A549 treated with AZD2906 at 1 μM for 4 hours (cell line): ENCODE measurements around the gene ITPK1. TPM values are rescaled to one million over a fixed set of nuclear protein-coding genes. Genes with fewer than 3 reads are reported as not detected.

Experiments used
- total RNA-seq: library from RNA; stranded (reverse); fragments of 200-300 nt; extraction: Qiagen RNA extraction; gene quantifications from 5 replicates; pipeline ENCODE4 v1.2.3, GENCODE V29; 2022

Gene ITPK1
- total RNA-seq, result 50.1 to 63.0 TPM (median 61.0 TPM) in 5 replicates

DNA sequence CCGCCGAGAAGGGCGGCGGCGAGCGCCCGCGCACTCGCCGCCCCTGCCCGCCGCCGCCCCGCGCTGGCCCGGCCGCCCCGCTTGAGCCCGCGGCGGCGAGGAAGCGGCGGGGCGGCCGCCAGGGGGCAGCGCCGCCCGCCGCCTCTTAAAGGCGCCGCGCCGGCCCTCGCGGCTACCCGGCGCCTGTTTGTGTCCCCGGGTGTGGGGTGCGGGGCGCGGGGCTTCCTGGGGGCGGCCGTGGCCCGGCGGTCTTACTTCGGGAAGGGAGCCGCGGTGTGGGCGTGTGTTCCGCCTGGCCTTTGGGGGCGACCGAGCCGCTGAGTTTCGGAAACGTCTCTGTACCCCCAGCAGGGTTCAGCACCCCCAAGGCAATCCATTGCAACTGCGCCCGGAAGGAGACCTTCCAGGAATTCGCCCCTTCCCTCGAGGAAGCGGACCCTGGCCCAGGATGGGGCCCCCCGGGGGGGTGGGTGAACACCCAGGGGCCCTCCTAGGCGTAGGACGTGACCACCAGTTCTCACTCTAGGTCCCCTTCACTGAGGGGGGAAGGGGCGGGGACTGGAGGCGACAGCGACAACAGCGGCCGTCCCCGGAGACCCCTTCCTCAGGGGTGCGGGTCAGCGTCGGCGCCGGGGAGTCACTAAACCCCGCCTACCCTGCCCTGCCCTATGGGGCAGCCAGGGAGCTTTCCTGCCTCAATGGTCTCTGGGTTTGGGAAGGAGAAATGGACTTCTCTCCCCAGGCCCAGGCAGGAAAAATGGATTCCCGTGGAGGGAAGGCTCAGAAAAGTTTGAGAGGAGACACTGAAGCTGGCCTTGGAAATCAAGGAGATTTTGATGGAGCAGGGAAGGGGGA is at the start of gene ITPK1:
Gene ITPK1, minus strand, starts transcription at position 105 of the 855 bp plus-strand sequence. CDS start 762 bp downstream, outside the sequence.

GRCh38 chr14:92922883-92923743 is 192.6 kb downstream of the ITPK1 start, which contains the start of gene CHGA:
CHGA (plus strand) TSS chr14:92923150; CDS start chr14:92923360, 210 bp downstream.

Other genes with a start within 250 kb of the ITPK1 start
- 1.2 to 2.0 TPM (median 1.6 TPM) in 5 replicates for gene CHGA, start 192.8 kb downstream of the ITPK1 start, total RNA-seq
- 11.3 to 14.0 TPM (median 13.5 TPM) in 5 replicates for gene MOAP1, start 69.0 kb upstream of the ITPK1 start, total RNA-seq
- 32.4 to 35.7 TPM (median 34.9 TPM) in 5 replicates for gene LYSET, start 69.4 kb upstream of the ITPK1 start, total RNA-seq
- 13.7 to 16.2 TPM (median 15.3 TPM) in 5 replicates for gene GON7, start 91.1 kb upstream of the ITPK1 start, total RNA-seq
- gene UBR7, start 91.3 kb upstream of the ITPK1 start, total RNA-seq, result 22.8 to 35.0 TPM (median 24.2 TPM) in 5 replicates
- gene BTBD7, start 217.1 kb upstream of the ITPK1 start, total RNA-seq, result 10.5 to 12.1 TPM (median 10.8 TPM) in 5 replicates
- not detected in 5 replicates for gene COX8C, start 231.3 kb upstream of the ITPK1 start, total RNA-seq